Astrocyte (in vitro differentiated cells and primary cell): ENCODE measurements around the gene NSUN6.
"Not testable (repeated sequence)": the region's sequence is repeated elsewhere in the genome, so short reads cannot be mapped to it uniquely, and the experiment has no call there.

Experiments
- EZH2 ChIP-seq: IDR thresholded peaks from 2 replicates; pipeline ENCODE4 v1.6.1; 2012; ENCODE audit warnings: mild to moderate bottlenecking, low read length, inconsistent platforms; ENCODE audit not compliant: insufficient read depth
- TF ChIP-seq, protein P1 (sequence below): IDR thresholded peaks from 2 replicates; pipeline ENCODE4 v1.5.1; 2011; ENCODE audit warnings: low read depth, mild to moderate bottlenecking, inconsistent platforms, low read length, moderate library complexity; ENCODE audit not compliant: insufficient read depth

DNA sequence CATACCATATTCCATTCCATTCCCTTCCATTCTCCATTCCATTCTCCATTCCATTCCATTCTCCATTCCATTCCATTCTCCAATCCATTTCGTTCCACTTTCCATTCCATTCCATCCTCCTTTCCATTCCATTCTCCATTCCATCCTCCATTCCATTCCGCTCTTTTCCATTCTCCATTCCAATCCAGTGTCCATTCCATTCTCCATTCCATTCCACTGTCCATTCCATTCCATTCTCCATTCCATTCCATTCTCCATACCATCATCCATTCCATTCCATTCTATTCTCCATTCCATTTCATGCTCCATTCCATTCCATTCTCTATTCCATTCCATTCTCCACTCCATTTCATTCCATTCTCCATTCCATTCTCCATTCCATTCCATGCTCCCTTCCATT, 81.0 kb downstream of the NSUN6 start:
- TF ChIP-seq EZH2: not testable (repeated sequence)
- TF ChIP-seq, protein P1, sequence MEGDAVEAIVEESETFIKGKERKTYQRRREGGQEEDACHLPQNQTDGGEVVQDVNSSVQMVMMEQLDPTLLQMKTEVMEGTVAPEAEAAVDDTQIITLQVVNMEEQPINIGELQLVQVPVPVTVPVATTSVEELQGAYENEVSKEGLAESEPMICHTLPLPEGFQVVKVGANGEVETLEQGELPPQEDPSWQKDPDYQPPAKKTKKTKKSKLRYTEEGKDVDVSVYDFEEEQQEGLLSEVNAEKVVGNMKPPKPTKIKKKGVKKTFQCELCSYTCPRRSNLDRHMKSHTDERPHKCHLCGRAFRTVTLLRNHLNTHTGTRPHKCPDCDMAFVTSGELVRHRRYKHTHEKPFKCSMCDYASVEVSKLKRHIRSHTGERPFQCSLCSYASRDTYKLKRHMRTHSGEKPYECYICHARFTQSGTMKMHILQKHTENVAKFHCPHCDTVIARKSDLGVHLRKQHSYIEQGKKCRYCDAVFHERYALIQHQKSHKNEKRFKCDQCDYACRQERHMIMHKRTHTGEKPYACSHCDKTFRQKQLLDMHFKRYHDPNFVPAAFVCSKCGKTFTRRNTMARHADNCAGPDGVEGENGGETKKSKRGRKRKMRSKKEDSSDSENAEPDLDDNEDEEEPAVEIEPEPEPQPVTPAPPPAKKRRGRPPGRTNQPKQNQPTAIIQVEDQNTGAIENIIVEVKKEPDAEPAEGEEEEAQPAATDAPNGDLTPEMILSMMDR: not testable (repeated sequence)
